Fibroblast of skin of left quadriceps (primary cell): Measurements from ENCODE around the gene VMAC.

Experiments
- DNase-seq, 2 experiments: peaks; one replicate each; pipeline ENCODE4 v3.0.0-alpha.2; 2013; ENCODE audit warnings: low read depth in 2 of 2

The VMAC gene

DNA sequence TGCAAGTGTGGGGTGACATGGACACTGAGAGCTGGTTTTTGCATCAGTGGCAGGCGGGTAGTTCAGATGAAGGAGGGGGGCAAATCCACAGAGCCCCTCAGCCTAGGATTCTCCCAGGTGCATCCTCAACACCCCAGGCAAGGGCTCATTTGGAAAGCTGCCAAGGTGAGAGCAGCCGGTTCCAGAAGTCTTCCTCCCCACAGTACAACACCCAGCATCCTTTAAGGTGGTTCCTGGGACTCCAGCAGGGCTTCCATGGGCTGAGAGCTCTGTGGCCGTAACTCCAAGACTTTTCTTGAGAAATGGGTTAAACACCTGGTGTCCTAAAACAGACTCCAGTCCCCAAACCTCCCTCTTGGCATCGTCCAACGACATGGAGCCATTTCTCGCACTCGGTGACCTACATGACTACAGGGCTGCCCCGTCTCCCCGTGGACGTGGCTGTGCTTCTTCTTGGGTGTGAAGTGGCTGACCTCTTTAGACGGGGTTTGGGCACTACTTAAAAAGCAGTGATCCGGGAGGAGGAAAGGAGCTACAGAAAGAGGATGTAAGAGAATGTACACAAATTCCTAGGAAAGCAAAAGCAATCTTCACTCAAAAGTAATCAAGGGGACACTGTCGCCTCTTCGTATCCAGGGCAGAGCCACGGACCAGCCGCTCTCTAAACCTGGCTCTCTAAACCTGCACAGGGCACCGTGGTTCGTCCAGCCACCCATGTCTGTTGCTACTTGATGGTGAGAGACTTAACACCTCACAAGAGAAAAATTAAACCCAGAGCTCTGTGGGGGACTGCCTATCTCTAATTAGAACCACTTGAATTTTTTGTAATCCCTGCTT is 47.7 kb downstream of the VMAC start:
- no peak for DNase-seq

DNA sequence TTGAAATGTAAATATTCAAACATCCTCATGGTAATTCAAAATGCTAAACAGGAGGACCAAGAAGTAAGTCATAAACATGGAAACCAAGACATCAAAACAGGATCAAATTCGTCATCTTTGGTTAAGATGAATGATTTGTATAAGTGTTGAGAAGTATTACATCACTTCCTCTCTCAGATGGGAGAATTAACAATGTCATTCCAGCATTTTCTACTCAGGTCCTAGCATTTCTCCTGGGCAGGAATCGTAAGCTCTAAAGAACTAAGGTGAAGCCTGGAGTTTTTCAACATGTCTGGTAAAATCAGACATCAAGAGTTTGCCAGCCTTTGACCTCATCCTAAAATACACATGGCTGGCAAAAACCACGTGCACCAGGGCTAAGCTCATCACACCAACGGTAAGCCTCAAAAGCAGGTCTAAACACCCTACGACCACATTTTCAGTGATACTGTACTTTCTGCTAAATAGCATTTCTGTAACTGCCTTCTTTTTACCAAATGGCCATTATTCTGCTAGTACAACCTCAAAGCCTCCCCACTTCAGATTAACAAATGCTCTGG is 48.4 kb downstream of the VMAC start:
- peak; percentile 49 to 56 for DNase-seq

DNA sequence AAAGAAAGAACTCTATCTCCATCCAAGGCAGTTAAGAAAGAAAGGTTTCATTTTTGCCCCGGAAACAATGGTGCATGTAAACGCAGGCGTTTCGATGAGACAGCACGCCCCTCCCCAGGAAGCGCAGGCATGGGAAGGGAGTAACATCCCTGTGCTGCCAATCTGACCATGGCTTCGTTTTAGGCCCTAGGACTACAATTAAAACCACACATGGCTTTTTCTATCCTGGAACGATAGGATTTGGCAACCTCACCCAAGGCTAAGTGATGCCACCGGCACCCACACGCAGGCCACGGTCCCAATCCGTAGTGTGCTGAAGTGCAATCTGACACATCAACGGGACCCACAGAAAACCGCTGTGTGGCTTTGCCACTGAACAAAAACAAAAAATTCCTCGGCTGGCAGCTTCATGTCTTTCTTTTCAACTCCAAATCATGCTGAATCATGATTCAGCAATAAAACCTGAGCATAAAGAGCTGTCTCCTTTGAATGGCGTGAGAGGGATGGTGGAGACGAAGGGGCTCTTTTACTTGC is 49.1 kb downstream of the VMAC start:
- DNase-seq, result no peak

DNA sequence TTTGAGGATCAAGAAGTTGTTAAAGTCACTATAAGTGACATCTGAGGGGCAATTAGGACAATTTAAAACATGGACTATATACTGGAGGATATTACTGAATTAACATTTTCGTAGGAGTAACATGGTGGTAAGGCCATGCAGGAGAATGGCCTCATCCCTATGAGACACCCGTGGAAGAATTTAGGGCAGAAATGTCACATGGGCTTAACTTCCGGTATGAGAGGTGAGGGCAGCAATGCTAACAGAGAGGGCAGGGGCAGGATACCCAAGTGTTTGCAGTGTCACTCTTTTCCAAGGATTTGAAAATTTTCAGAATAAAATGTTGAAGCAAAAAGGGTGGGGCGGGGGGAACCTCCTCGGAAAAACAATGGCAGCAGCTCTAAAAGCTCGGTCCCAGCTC is 49.6 kb downstream of the VMAC start:
- no peak for DNase-seq

DNA sequence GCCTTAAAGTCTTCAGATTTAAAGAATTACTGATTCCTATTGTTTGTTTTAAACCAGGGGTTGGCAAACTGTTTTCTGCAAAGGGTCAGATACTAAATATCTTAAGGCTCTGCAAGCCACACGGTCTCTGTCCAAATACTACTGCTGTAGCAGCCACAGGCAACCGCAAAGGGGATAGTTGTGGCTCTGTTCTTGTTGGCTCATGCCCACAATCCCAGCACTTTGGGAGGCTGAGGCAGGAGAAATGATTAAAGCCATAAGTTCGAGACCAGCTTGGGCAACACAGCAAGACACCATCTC is 50.9 kb downstream of the VMAC start:
- DNase-seq, result no peak

DNA sequence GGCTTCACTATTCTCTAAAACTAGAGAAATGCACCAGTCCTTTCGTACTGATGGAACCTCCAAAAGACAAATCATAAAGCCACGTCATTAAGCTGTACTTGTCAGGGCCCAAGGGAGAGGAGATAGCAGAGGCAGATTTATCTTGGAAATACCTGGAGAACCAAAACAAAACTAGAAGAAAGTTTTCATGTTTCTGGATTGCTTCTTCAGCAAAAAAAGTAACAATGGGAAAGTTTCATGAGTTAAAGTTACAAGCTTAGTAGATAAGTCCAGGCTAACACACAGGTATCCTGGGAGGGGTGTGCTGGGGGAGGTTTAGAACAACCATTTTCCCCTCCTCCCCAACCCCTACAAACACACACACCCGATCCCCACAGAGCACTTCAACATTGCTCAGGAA is 51.7 kb downstream of the VMAC start:
- no peak for DNase-seq

DNA sequence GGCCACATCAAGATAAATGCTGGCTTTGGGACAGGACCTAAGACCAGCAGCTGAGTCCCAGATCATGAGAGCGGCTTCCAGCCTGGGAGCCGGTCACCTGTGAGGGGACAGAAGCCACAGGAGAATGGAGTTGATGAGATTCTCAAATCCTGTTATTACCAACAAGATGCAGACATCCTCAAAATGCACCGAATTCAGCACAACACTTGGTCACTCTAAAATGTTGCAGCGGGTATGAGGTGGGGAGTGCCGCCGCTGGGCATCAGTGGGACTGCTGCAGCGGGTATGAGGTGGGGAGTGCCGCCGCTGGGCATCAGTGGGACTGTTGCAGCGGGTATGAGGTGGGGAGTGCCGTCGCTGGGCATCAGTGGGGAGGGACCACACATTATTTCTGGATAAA is 52.1 kb downstream of the VMAC start:
- DNase-seq, result no peak

DNA sequence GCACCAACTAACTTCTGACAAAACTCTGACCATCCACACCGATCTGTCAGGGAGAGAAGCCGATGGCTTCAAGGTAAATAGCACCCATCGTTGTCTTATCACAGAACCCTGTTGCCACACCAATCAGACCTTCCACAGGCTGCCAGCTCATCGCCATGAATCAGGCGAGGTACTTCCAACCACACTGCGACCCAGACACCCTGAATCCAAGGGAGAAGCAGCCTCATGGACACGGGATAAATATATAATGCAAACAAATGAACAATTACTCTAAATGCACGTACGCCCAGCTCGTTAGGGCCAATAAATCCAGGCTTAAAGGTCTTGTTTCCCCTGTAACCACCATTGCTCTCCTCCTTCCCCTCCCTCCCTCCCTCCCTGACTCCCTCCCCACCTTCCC is 52.5 kb downstream of the VMAC start:
- no peak for DNase-seq

DNA sequence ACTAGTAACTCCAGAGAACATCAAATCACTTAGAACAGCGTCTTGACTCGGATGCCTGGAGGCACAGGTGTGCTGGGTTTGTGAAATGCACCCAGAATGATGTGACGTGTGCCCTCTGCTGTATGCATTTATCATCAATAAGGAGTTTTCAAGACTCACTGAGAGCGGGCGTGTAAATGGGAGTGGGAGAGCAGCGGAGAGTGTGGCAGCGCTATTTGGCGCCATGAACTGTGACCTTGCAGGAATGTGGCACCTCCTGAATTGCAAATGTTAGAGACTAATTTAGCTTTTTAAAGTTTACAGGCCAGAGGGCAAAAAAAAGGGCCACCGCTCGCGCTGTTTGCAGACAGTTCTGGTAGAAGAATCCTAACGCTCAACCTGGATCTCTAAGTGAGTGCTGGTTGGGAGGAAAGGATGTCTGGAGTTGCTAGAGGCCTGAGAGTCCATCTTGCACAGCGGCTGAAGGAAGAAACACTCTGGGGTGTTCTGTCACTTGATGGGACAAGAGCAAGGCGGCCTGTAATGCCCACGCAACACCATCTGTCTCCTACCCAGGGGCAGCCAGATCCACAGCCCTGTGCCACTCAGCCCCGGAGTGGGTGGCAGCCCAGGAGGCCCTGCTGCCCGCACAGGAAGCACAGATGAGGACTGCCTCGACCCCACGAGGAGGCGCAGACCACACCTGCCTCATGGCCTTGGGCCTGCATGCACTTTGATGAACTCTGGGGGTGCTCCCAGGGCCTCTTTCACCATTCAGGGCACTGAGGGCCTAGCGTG is 53.6 kb downstream of the VMAC start:
- no peak for DNase-seq

DNA sequence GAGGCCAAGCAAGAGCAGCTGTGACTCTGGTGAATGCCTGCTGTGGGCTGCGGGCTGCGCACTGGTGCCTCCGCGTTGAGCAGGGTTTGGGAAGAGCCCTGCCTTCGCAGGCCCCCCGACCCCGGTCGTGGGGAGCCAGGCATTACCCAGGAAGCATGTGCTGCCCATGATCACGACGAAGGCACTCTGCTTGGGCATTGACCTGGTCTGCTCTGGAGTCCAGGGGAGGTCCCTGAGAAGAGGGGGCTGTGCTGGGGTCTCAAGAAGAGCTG is 54.1 kb downstream of the VMAC start:
- DNase-seq, result no peak

DNA sequence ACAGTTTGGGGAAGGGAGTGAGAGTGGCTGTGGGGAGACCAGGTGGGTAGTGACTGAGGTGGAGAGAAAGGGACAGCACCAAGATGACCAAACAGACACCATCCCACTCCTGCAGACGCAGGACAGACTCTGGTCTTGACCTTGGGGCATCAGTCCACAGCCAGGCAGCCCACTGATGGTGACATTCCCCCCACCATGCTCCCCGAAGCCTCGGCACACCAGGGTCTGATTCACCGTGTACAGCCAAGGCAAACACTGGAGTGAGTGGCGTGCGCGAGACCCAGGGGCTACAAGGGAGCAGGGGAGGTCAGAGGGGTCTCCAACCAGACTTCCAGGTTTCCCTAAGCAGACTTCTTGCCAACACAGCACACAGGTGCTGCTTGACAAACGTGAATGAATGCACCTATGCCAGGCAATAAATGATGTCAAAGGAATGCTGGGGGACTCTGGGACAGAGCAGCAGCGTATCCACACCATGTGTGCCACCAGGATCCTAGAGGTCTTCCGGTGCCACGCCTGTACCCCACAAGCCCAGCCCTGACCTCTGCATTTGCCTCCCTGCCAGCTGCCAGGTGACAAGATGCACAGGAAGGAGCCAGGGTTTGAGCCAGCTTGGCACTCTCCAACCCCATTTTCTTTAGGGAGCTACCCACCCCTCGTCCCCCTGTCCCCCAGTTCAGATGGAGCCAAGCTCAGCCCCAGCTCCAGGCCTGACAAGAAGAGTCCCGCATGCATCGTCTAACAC is 54.8 kb downstream of the VMAC start:
- DNase-seq, result no peak
